Ishikawa (cell line): ENCODE measurements around the gene GLIS2.

Source experiments
- CEBPB ChIP-seq: IDR thresholded peaks from 2 replicates; pipeline ENCODE4 v1.6.1; 2012
- CREB1 ChIP-seq: IDR thresholded peaks from 2 replicates; pipeline ENCODE4 v1.6.1; 2012; ENCODE audit warnings: low read depth
- EGR1 ChIP-seq: IDR thresholded peaks from 2 replicates; pipeline ENCODE4 v1.6.1; 2012
- EP300 ChIP-seq: IDR thresholded peaks from 2 replicates; pipeline ENCODE4 v1.6.1; 2012; ENCODE audit warnings: borderline replicate concordance
- FOXM1 ChIP-seq: IDR thresholded peaks from 2 replicates; pipeline ENCODE4 v1.6.1; 2012; ENCODE audit warnings: low read depth, borderline replicate concordance
- MAX ChIP-seq: IDR thresholded peaks from 2 replicates; pipeline ENCODE4 v1.6.1; 2012
- NFIC ChIP-seq: IDR thresholded peaks from 2 replicates; pipeline ENCODE4 v1.6.1; 2012
- RAD21 ChIP-seq: IDR thresholded peaks from 2 replicates; pipeline ENCODE4 v1.6.1; 2012; ENCODE audit warnings: low read depth
- REST ChIP-seq: IDR thresholded peaks from 2 replicates; pipeline ENCODE4 v1.6.1; 2012; ENCODE audit warnings: low read depth, mild to moderate bottlenecking
- TAF1 ChIP-seq: IDR thresholded peaks from 2 replicates; pipeline ENCODE4 v1.6.1; 2012; ENCODE audit warnings: low read depth, mild to moderate bottlenecking
- TCF12 ChIP-seq: IDR thresholded peaks from 2 replicates; pipeline ENCODE4 v1.6.1; 2012; ENCODE audit warnings: low read depth
- TEAD4 ChIP-seq: IDR thresholded peaks from 2 replicates; pipeline ENCODE4 v1.6.1; 2012
- YY1 ChIP-seq: IDR thresholded peaks from 2 replicates; pipeline ENCODE4 v1.6.1; 2012; ENCODE audit warnings: low read depth
- ZBTB7A ChIP-seq: IDR thresholded peaks from 2 replicates; pipeline ENCODE4 v1.6.1; 2012; ENCODE audit warnings: low read depth
- TF ChIP-seq, protein P1 (sequence below): IDR thresholded peaks from 2 replicates; pipeline ENCODE4 v1.6.1; 2012

The GLIS2 gene

GRCh38 chr16:4361944-4362311 lies 46.1 kb downstream of the GLIS2 start:
- TF ChIP-seq FOXM1 (no peak), TCF12 (no peak), EGR1 (no peak)

DNA sequence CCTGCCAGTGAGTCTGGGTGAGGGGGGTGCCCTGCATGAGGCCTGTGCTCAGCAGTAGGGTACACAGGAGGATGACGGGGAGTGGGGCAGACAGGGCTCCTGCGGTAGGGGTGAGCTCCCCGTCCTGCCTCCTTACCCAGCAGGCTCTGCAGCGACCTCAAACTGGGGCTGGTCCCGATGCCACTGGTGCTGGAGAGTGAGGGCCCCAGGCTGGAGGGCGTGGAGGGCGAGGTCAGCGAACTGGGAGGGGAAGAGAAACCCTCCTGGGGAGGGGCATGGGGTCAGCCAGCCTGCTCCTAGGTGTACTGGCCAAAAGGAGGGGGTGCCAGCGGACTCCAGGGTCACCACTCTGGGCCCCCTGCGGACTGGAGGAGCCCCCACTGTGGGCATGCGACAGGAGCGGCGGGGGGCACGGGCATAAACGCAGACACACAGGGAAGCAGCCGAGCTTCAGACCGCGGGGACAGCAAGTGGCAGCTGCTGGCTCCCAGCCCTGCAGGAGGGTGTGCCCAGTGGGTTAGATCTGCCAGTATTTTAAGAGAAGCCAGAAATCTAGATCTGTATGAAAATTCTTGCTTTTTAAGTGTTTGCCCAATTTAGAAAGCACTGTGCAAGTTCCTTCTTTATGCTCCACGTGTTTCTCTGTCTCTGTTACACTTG lies 46.7 kb downstream of the GLIS2 start:
- TF ChIP-seq MAX, result no peak
- TF ChIP-seq CEBPB, result no peak
- no peak for TF ChIP-seq FOXM1
- TF ChIP-seq REST, result no peak
- TF ChIP-seq TEAD4, result no peak
- TF ChIP-seq TAF1, result no peak
- TF ChIP-seq EP300, result no peak
- TF ChIP-seq TCF12, result no peak
- TF ChIP-seq YY1, result no peak
- no peak for TF ChIP-seq ZBTB7A
- no peak for TF ChIP-seq NFIC
- TF ChIP-seq EGR1, result no peak
- no peak for TF ChIP-seq CREB1
- no peak for TF ChIP-seq RAD21
- TF ChIP-seq, protein P1, sequence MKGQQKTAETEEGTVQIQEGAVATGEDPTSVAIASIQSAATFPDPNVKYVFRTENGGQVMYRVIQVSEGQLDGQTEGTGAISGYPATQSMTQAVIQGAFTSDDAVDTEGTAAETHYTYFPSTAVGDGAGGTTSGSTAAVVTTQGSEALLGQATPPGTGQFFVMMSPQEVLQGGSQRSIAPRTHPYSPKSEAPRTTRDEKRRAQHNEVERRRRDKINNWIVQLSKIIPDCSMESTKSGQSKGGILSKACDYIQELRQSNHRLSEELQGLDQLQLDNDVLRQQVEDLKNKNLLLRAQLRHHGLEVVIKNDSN, result no peak

GRCh38 chr16:4364196-4365013 lies 48.5 kb downstream of the GLIS2 start:
- TF ChIP-seq CREB1 (no peak), FOXM1 (no peak), NFIC (no peak), TCF12 (no peak), TAF1 (no peak), EGR1 (no peak), YY1 (no peak), MAX (no peak), CEBPB (no peak), ZBTB7A (no peak), EP300 (no peak), TEAD4 (no peak), REST (no peak), RAD21 (no peak)
- TF ChIP-seq, protein P1, result no peak

GRCh38 chr16:4365014-4365406 lies 49.1 kb downstream of the GLIS2 start:
- TF ChIP-seq TEAD4 (no peak), EGR1 (no peak), EP300 (no peak), REST (no peak), TAF1 (no peak), YY1 (no peak), CREB1 (no peak), CEBPB (no peak), ZBTB7A (no peak), FOXM1 (no peak), NFIC (no peak), MAX (no peak), TCF12 (no peak), RAD21 (no peak)
- TF ChIP-seq, protein P1, result no peak
